Measurements from ENCODE around the gene BRAF. TPM values are rescaled to one million over a fixed set of nuclear protein-coding genes. Genes with fewer than 3 reads are reported as not detected.
"Not testable (repeated sequence)": the region's sequence is repeated elsewhere in the genome, so short reads cannot be mapped to it uniquely, and the experiment has no call there.

The BRAF gene
- total RNA-seq, 1 experiment from 2014 or later = 20.0 TPM

DNA sequence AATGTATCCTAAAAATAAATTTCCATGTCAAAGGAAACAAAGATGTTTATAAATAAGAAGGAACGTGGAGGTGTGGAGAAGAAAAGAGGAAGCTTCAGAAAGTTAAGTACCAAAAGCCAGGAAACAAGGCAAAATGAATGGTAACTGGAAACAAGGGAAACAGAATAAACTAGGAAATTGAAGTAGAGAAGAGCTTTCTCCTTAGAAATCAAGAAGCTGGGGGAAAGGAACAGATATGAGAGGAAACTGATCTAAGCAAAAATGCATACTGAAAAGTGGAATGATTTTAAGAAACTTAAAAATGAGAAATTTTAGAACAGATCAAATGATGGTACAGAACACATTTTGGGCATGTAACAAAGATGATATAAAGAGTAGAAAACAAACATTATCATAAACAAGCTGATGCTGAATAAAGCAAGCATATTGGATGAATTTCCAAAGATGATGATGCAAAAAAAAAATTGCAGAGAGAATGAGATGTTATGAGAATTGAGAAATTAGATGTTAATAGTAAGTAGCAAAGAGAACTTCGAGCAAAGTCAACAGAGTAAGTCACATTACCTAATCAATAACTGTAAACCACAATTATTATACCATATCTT lies 1.9 kb downstream of the BRAF start:
- in situ Hi-C loops (cut with HindIII; ENCODE audit: low sequenced_read_pairs) = no loop called here
- DNase-seq (ENCODE audit: low spot score) = peak; percentile 37

DNA sequence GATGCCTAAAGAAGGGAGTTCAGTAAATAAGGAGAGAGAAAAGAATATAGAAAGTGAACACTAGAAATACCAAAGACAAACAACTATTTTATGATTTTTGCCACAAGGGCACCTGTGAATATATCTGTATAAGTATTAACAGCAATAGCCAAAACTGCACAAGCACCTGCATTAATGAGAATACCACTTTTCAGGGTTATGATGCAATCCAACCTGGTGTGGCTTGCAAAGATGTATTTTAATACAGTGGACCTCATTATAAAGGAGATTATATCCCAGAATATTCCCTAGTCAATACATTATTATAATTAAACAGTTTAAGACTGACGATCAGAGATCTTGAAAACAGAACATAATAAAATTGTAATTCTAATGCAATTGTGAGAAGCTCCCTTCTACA lies 4.0 kb downstream of the BRAF start:
- DNase-seq (ENCODE audit: low spot score) = no peak
- in situ Hi-C loops (cut with HindIII; ENCODE audit: low sequenced_read_pairs) = no loop called here

GRCh38 chr7:140918236-140918635 lies 6.5 kb downstream of the BRAF start:
- no peak for DNase-seq (ENCODE audit: low spot score)
- in situ Hi-C loops (cut with HindIII; ENCODE audit: low sequenced_read_pairs) = no loop called here

GRCh38 chr7:140917258-140917657 lies 7.5 kb downstream of the BRAF start:
- no peak for DNase-seq (ENCODE audit: low spot score)
- in situ Hi-C loops (cut with HindIII; ENCODE audit: low sequenced_read_pairs) = no loop called here

DNA sequence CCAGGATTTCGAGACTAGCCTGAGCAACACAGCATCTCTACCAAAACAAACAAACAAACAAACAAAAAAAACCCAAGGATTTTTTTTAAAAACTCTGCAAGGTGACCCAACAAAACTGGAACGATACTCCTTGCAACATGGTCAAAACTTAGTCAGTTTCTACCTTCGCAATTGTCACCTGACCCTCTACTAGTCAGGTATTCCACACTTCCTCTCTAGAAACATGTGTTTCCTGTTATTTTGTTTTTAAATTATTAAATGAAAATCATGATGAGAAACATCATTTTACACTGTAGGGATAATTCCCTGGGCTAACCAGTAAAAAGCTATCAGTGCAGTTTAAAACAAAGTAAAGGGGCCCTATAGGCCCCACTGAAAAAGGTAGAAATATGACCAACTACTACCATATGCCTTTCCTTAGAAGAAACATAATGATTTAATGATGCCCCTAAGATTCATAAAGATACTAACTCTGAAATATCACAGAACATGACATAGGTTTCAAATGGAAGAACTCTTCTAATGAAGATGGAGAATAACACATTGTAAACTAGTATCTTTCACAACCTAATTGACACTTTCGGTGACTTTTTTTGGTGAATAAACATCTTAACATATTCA lies 8.7 kb downstream of the BRAF start:
- in situ Hi-C loops (cut with HindIII; ENCODE audit: low sequenced_read_pairs) = no loop called here
- no peak for DNase-seq (ENCODE audit: low spot score)

- in situ Hi-C loops (cut with HindIII; ENCODE audit: low sequenced_read_pairs) = no loop called here
- no peak for DNase-seq (ENCODE audit: low spot score)
Measured at GRCh38 chr7:140914083-140914482, 10.6 kb downstream of the BRAF start.

DNA sequence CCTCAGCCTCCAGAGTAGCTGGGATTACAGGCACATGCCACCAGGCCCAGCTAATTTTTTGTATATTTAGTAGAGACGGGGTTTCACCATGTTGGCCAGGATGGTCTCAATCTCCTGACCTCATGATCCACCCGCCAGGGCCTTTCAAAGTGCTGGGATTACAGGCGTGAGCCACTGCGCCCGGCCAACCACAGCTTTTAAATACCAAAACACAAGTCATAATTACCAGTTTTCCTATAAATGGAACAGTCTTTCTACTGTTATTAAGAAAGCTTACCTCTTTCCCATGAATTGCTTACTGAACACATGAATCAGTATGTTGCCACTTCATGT lies 11.2 kb downstream of the BRAF start:
- in situ Hi-C loops (cut with HindIII; ENCODE audit: low sequenced_read_pairs); DNase-seq (ENCODE audit: low spot score): not testable (repeated sequence)

- DNase-seq (ENCODE audit: low spot score) = no peak
- in situ Hi-C loops (cut with HindIII; ENCODE audit: low sequenced_read_pairs) = no loop called here
Measured at GRCh38 chr7:140911746-140912145, 13.0 kb downstream of the BRAF start.

GRCh38 chr7:140909476-140910161 lies 15.1 kb downstream of the BRAF start:
- no peak for DNase-seq (ENCODE audit: low spot score)

DNA sequence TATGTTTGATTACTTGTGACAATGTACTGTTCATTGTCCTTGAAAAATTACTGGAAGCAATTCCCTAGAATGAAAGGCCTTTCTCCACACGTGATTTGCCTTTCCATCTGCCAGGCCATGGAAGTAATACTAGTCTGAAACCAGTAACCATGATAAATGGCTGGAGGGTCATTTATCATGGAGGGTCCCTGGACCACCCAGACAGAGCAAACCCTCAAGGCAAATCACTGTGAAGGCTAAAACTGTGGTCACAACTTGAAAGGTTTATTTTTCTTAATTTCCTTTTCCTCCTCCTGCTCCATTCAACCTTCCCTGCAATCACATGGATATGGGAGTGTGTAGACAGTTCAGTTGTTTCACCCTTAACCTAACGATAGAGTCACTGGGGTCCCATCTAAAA lies 16.4 kb downstream of the BRAF start:
- DNase-seq (ENCODE audit: low spot score) = no peak
- in situ Hi-C loops (cut with HindIII; ENCODE audit: low sequenced_read_pairs) = no loop called here

More at GRCh38 chr7:140909476-140910161, 15.1 kb downstream of the BRAF start:
- in situ Hi-C loops (cut with HindIII; ENCODE audit: low sequenced_read_pairs) = no loop called here

- no peak for DNase-seq (ENCODE audit: low spot score)
- in situ Hi-C loops (cut with HindIII; ENCODE audit: low sequenced_read_pairs) = no loop called here
Measured at GRCh38 chr7:140903741-140904480, 20.8 kb downstream of the BRAF start.

GRCh38 chr7:140902303-140902953 lies 22.3 kb downstream of the BRAF start:
- in situ Hi-C loops (cut with HindIII; ENCODE audit: low sequenced_read_pairs) = no loop called here
- no peak for DNase-seq (ENCODE audit: low spot score)

DNA sequence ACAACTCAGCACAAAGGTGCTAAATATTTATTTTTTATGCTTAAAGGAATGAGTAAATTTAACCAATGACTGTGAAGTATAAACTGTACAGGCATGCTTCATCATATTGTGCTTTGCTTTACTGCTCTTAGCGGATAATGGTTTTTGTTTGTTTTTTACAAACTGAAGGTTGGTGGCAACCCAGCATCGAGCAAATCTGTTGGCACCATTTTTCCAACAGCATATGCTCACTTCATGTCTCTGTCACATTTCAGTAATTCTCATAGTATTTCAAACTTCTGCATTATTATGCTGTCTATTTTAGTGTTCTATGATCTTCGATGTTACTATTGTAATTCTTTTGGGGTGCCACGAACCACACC lies 22.8 kb downstream of the BRAF start:
- DNase-seq (ENCODE audit: low spot score) = peak; percentile 73
- in situ Hi-C loops (cut with HindIII; ENCODE audit: low sequenced_read_pairs) = no loop called here

DNA sequence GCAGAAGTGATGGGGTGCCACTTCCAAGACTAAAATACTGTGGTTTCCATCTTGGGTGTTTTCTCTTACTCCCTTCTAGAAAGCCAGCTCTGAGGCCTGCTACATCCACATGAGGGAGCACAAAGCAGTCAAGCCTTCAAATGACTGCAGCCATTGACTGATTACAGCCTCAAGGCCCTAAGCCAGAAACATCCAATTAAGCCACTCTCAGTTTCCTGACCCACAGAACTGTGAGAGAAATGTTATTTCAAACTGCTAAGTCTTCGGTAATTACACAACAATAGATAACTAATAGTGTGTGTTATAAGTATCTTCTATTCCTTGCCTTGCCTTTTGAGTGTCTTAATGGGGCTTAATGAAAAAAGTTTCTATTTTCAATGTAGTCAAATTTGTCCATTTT lies 24.8 kb downstream of the BRAF start:
- in situ Hi-C loops (cut with HindIII; ENCODE audit: low sequenced_read_pairs) = no loop called here
- peak; percentile 56 for DNase-seq (ENCODE audit: low spot score)

GRCh38 chr7:140898786-140899536 lies 25.8 kb downstream of the BRAF start:
- no peak for DNase-seq (ENCODE audit: low spot score)
- in situ Hi-C loops (cut with HindIII; ENCODE audit: low sequenced_read_pairs) = no loop called here

DNA sequence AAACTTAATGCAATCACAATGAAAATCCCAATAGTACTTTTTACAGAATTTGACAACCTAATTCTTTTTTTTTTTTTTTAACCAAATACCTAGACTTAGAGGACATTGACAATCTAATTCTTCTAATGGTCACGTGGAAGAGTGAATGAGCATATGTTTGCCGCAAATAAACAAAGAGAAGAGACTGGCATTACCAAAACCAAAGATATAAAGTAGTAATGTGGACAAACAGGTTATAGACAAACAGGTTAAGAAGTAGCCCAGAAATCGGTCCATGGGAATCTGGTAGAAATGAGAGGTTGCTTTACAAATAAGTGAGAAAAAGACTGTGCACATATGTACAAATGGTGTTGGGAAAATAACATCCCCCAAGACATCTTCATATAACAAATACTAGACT lies 27.7 kb downstream of the BRAF start:
- DNase-seq (ENCODE audit: low spot score) = no peak
- in situ Hi-C loops (cut with HindIII; ENCODE audit: low sequenced_read_pairs) = no loop called here

- peak; percentile 79 for DNase-seq (ENCODE audit: low spot score)
- in situ Hi-C loops (cut with HindIII; ENCODE audit: low sequenced_read_pairs) = no loop called here
Measured at GRCh38 chr7:140889645-140890044, 35.1 kb downstream of the BRAF start.

- in situ Hi-C loops (cut with HindIII; ENCODE audit: low sequenced_read_pairs) = no loop called here
- no peak for DNase-seq (ENCODE audit: low spot score)
Measured at GRCh38 chr7:140889150-140889549, 35.6 kb downstream of the BRAF start.

- in situ Hi-C loops (cut with HindIII; ENCODE audit: low sequenced_read_pairs) = no loop called here
- no peak for DNase-seq (ENCODE audit: low spot score)
Measured at GRCh38 chr7:140888087-140888486, 36.6 kb downstream of the BRAF start.
